Fibroblast of skin of left quadriceps (primary cell): Measurements from ENCODE around the gene CPD.
"Not testable (repeated sequence)": the region's sequence is repeated elsewhere in the genome, so short reads cannot be mapped to it uniquely, and the experiment has no call there.

ENCODE experiments used
- DNase-seq, 2 experiments: peaks; one replicate each; pipeline ENCODE4 v3.0.0-alpha.2; 2013; ENCODE audit warnings: low read depth in 2 of 2

The CPD gene

DNA sequence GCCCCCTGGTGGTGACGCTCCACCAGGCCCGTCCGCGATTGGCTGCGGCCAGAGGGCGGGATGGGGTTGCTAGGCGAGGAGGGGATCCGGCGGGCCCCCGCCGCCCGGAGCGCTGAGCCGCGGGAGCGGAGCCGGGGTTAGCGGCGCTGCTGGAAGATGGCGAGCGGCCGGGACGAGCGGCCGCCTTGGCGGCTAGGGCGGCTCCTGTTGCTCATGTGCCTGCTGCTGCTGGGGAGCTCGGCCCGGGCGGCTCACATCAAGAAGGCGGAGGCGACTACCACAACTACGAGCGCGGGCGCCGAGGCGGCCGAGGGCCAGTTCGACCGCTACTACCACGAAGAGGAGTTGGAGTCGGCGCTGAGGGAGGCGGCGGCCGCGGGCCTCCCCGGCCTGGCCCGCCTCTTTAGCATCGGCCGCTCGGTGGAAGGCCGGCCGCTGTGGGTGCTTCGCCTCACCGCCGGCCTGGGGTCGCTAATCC is at the start of gene CPD:
TSS of gene CPD (plus strand) at position 103 of the 478 bp plus-strand sequence. CDS start at position 157, 54 bp downstream.
- DNase-seq, result peak; percentile 87 to 89

- DNase-seq, result no peak
Measured at GRCh38 chr17:30332057-30332542, 46.6 kb upstream of the CPD start.

DNA sequence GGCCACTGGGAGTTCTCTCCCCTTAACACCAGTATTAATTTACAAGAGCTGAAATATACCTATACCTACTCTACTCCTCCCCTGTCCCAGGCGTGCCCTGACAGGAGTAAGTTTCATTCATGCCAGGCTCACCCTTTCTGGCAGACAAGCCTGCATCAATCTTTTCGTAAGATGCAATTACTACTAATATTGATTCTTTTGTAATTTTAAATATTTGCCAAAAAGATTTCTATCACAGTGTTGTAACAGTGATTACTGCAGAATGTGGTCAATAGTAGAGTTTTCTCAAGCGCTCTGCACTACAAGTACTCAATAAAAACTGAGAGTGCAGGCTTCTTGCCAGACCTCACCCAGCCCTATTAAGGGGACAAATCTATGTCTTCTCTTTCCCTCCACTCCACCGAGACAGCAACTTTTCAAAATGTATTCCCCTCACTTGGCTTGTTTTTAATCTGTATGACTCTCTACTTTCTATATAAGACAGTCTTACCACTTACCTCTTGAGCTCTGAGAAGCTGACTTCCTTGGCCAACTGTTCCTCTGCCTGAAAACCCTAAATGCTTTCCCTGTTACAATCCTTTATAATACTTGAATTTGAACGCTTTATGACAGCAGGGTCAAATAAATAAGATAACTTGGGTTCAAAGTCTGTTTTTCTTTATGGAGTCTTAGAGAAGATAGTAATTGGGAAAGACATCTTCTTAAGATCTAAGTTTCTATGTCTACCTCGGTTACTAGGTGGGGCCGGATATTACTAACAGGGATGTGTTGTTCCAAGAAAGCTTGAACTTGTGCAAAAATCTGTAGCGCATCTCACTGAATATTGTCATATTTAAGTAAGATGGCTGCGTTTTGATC is 45.0 kb upstream of the CPD start, which contains the start of gene TMIGD1:
TSS of gene TMIGD1 (minus strand) at position 555 of the 858 bp plus-strand sequence. CDS start 1,924 bp downstream, outside the sequence.
- DNase-seq, result no peak

GRCh38 chr17:30334421-30334820 is 44.3 kb upstream of the CPD start:
- no peak for DNase-seq

DNA sequence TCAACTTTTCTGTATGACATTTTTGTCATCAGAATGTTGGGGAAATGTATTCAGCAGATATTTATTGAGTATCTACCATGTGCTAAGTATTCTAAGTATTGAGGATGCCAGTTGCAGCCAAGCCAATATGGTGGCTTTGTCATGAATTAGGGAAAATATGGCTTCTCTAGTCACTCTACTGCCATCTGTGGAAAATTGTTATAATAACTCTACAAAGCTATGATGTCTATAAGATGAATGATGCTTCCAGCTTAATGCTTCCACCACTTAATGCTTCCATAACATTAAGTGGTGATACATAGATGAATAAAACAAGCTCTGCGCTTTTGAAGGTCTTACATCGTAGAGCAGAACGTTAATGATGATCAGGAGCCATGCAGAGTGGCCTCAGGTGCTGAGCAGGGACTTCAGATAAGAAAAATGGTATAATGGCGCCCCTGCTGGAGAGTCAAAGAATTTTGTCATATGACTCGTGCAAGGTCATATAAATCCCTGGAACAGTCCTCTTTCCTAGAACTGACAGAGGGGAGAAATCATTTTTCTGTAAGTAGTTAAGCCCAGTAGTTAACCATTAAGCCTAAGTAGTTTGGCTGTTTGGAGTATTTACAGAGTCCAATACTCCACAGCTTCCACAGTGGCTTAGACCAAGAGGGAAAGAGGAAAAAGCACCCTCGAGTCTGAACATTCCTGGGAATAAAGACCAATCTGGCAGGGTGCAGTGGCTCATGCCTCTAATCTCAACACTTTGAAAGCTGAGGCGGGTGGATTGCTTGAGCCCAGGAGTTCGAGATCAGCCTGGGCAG is 42.2 kb upstream of the CPD start:
- no peak for DNase-seq

- DNase-seq, result no peak
Measured at GRCh38 chr17:30337393-30337999, 41.2 kb upstream of the CPD start.

DNA sequence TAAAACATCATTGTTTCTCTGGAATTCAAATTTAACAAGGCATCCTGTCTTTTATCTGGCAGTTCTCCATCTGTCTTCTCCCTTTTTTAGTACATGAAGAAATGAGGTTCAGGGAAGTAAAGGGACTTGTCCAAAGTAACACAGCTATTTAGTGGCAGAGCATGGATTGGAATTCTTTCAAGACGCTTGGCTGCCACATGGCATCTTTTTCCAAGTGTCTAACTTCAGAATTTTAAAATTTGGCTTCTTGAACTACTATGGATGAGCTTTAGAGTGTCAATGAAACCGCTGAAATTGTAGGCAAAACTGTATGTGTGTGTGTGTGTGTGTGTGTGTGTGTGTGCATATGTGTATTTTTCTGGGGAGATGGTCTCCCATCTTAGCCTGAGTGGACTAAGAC is 39.6 kb upstream of the CPD start:
- no peak for DNase-seq

- no peak for DNase-seq
Measured at GRCh38 chr17:30340801-30341356, 37.8 kb upstream of the CPD start.

DNA sequence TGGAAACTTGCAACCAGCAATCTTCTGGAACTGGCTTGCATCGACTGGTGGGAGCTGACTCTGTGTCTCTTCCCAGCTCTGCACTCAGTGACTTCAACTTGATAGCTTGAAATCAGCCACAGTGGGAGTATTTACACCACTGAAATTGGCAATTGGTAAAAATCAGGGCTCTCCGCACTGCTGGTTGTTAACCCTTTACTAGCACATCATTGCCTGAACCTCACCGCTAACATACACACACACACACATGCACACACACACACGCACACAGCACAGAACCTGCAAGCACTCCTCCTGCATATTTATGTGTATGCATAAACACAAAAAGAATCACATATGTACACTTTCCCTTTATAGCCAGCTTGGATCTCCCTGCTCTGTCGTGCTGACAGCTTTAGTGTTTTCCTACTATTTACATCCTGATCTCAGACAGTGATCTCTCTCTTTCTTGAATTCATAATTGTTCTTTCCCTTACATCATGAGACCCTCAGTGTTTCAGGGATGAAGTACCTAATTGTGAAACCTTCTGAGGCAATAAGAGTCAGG is 37.0 kb upstream of the CPD start:
- DNase-seq, result no peak

DNA sequence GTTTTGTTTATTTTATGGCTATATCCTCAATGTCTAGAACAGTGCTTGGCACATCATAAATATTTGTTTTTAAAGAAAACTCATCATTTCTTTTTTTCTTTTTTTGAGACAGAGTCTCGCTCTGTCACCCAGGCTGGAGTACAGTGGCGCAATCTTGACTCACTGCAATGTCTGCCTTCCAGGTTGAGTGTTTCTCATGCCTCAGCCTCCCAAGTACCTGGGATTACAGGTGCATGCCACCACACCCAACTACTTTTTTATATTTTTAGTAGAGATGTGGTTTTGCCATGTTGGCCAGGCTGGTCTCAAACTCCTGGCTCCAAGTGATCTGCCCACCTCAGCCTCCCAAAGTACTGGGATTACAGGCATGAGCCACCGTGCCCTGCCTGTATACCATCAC is 35.5 kb upstream of the CPD start:
- not testable (repeated sequence) for DNase-seq

DNA sequence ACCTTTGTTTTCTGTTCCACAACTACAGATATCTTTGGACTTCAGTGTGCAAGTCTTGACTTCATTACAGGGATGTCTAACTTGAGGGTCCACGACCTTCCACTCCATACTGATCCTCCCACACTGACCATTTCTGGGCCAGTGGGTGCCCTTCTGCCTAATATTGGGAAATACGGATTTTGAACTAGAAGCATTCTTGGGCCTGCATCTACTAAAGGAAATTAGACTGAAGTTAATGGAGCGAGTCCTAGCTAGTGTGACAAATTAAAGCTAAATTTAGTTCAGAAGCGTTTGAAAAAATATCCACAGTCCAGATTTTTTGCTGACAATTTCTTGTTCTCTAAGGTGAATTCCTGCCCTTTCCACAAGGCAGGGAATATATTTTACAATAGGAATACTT is 34.9 kb upstream of the CPD start:
- no peak for DNase-seq

GRCh38 chr17:30344283-30345088 is 34.2 kb upstream of the CPD start:
- no peak for DNase-seq

- DNase-seq, result no peak
Measured at GRCh38 chr17:30345089-30345433, 33.7 kb upstream of the CPD start.

DNA sequence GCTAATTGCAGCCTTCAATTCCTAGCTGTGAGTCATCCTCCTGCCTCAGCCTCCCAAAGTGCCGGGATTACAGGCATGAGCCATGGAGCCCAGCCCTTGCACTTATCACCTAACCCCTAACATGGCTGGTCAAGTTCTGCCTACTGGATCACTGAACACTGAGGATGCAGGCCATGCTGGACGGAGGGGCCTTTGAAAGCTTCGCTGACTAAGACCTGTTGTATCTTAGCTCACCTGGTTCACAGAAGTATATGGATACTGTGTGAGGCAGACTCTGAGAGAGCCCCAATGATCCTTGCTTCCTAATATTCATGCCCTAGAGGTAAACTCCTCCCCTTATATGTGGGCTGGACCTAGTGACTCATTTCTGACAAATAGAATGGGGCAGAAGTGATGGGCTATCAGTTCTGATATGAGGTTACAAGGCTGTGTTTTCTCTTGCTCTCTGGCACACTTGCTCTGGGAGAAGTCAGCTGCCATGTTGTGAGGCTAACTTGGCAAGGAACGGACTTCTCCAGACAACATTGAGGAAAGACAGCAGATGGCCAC is 33.1 kb upstream of the CPD start:
- DNase-seq, result no peak

- DNase-seq, result no peak
Measured at GRCh38 chr17:30346221-30346795, 32.4 kb upstream of the CPD start.

- DNase-seq, result no peak
Measured at GRCh38 chr17:30347488-30347887, 31.2 kb upstream of the CPD start.

DNA sequence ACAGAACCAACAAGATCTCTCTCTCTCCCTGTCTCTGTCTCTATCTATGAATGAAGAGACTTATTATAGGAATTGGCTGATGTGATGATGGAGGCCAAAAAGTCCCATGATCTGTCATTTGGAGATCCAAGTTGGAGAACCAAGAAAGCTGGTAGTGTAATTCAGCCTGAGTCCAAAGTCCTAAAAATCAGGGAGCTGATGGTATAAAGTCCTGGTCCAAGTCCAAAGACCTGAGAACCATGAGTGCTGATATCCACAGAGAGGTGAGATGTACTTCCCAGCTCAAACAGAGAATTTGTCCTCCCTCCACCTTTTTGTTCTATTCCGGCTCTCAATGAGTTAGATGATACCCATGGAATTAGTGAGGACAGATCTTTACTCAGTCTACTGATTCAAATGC is 29.5 kb upstream of the CPD start:
- DNase-seq, result no peak

GRCh38 chr17:30351263-30351662 is 27.5 kb upstream of the CPD start:
- not testable (repeated sequence) for DNase-seq

DNA sequence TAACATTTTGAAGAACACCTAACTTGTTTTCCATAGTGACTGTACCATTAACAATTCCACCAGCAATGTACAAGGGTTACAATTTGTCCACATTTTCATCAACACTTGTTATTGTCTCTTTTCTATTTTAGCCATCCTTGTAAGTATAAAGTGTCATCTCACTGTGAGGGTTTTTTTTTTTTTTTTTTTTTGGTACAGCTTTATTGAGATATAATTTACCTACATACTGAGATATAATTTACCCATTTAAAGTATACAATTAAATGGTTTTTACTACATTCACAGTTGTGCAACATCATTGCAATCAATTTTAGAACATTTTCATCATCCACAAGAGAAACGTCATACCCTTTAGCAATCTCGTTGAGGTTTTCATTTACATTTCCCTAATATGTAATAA is 27.0 kb upstream of the CPD start:
- DNase-seq, result no peak

DNA sequence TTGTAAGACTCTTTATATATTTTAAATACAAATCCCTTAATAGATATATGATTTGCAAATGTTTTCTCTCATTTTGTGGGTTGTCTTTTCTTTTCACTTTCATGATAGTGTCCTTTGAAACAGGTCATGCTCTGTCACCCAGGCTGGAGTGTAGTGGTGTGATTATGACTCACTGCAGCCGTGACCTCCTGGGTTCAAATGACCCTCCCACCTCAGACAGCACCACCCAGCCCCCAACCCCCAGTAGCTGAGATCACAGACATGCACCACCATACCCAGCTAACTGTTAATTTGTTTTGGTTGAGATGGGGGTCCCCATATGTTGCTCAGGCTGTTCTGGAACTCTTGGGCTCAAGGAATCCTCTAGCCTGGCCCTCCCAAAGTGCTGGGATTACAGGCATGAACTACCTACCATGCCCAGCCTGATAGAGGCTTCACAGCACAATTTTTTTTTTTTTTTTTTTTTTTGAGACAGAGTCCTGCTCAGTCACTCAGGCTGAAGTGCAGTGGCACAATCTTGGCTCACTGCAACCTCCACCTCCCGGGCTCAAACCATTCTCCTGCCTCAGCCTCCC is 26.4 kb upstream of the CPD start:
- no peak for DNase-seq
